ENCODE data around the gene STK38. TPM values are rescaled to one million over a fixed set of nuclear protein-coding genes. Genes with fewer than 3 reads are reported as not detected.
"Not testable (repeated sequence)": the region's sequence is repeated elsewhere in the genome, so short reads cannot be mapped to it uniquely, and the experiment has no call there.

The STK38 gene
- total RNA-seq, 1 donor from 2014 or later: 10.3 TPM

DNA sequence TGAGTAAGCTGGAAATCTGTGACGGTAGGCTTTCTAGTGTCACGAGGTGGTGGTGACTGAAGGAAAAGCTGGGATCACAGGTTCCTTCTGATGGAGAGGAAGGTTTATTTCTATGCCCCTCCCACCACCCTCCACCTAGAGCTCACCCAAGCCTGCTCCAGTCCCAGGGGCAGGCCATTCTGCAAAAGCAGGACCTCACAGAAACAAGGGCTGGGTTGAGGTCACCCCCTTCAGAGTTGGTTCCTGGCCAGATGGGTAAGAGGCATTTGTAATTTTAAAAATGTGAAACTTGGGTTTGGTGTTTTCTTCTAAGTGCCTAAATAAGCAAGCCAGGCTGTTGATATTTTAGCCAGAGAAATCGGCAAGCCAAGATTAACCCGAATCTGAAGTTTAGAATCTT is 57.9 kb downstream of the STK38 start:
- DNase-seq (ENCODE audit: low read depth, low spot score): no peak

GRCh38 chr6:36488221-36488620 is 59.1 kb downstream of the STK38 start:
- no peak for DNase-seq (ENCODE audit: low read depth, low spot score)

GRCh38 chr6:36487698-36488097 is 59.6 kb downstream of the STK38 start:
- DNase-seq (ENCODE audit: low read depth, low spot score): no peak

DNA sequence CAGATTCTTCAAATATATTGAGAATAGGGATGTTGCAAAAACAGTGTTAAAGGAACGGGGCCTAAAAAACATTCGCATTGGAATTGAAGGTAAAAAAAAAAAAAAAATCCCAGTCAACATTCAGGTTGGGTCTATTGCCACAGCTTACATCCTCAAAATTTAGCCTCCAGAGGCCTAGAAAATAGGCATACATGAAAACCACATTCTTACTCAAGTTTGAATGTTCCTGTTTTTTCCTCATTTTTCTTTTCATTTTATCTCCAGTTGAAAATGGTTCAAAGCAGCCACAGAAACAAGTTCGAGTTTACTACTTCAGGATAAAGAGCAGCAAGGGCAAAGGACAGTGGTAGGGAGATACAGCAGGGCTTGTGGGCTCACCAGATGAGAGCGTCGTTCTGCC is 62.5 kb downstream of the STK38 start:
- no peak for DNase-seq (ENCODE audit: low read depth, low spot score)

- DNase-seq (ENCODE audit: low read depth, low spot score): not testable (repeated sequence)
Observed at GRCh38 chr6:36483326-36483725, 64.0 kb downstream of the STK38 start.

- DNase-seq (ENCODE audit: low read depth, low spot score): no peak
Observed at GRCh38 chr6:36479256-36479655, 68.0 kb downstream of the STK38 start.

DNA sequence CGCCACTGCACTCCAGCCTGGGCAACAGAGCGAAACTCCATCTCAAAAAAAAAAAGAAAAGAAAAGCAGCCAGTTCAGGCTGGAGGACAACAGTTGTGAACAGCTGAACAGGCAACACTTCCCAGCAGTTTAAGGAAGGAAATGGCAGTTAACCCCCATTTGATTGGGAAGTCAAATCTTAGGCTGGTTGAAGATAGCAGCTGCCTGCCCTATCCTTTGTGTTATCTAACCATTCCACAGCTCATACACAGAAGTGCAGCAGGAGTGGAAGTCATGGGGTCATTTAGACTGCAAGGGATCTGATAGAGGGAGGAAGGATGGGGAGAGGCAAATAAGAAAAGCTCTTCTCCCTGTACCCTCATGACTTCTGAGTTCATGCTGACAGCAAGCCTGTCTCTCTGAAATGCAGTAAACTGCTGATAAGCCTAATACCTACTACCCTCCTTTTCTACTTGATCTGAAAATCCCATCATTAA is 69.2 kb downstream of the STK38 start:
- DNase-seq (ENCODE audit: low read depth, low spot score): no peak

GRCh38 chr6:36469946-36470345 is 77.3 kb downstream of the STK38 start:
- DNase-seq (ENCODE audit: low read depth, low spot score): no peak

GRCh38 chr6:36469148-36469661 is 78.1 kb downstream of the STK38 start:
- no peak for DNase-seq (ENCODE audit: low read depth, low spot score)

GRCh38 chr6:36467625-36468024 is 79.7 kb downstream of the STK38 start:
- DNase-seq (ENCODE audit: low read depth, low spot score): no peak

DNA sequence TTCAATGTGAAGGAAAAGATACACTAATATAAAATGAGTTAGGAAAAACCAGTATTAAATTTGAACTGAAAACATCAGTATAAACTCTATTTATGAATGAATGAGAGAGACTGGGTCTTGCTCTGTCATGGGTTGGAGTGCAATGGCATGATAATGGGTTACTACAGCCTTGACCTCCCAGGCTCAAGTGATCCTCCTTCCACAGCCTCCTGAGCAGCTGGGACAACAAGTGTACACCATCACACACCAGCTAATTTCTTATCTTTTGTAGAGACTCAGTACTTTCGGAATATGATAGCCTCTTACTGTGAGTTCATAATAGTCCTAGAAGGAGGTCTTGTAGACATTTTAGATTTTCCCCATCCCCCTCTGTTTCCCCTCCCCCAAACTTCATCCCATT is 83.0 kb downstream of the STK38 start:
- no peak for DNase-seq (ENCODE audit: low read depth, low spot score)

DNA sequence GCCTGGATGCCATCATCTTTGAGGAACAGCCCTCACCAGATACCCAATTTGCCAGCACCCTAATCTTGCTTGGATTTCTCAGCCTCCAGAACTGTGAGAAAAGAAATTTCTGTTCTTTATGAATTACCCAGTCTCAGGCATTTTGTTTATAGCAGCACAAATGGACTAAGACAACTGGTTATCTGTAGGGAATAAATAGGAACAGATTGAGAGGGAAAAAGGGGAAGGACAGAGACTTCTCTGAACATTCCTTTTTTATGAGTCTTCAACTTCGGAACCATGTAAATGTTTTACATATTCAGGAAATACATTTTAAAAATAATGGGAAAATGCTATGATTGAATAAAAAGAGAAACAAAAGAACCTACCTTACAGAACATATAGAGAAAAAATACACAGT is 83.6 kb downstream of the STK38 start:
- no peak for DNase-seq (ENCODE audit: low read depth, low spot score)

- DNase-seq (ENCODE audit: low read depth, low spot score): no peak
Observed at GRCh38 chr6:36461646-36462045, 85.6 kb downstream of the STK38 start.

DNA sequence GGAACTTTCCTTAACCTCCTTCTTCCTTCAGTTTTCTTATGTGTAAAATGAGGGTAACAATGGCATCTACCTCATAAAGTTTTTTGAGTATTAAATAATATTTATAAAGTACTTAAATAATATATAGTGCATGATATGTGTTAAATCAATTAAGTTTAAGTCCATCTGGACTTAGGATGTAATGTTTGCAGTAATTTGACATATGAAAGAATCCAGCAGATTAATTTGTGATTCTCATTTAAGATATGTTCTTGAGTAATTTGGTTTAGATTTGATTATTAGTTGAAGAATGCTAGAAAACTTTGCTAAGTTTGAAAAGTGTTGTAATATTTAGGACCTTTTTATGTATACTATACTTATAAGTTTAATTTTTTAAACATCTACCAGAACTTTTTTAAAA is 86.4 kb downstream of the STK38 start:
- DNase-seq (ENCODE audit: low read depth, low spot score): no peak

GRCh38 chr6:36459501-36459900 is 87.8 kb downstream of the STK38 start:
- no peak for DNase-seq (ENCODE audit: low read depth, low spot score)

- DNase-seq (ENCODE audit: low read depth, low spot score): no peak
Observed at GRCh38 chr6:36455486-36456027, 91.7 kb downstream of the STK38 start.

GRCh38 chr6:36452897-36453296 is 94.4 kb downstream of the STK38 start:
- DNase-seq (ENCODE audit: low read depth, low spot score): not testable (repeated sequence)

GRCh38 chr6:36449173-36449572 is 98.1 kb downstream of the STK38 start:
- DNase-seq (ENCODE audit: low read depth, low spot score): not testable (repeated sequence)

DNA sequence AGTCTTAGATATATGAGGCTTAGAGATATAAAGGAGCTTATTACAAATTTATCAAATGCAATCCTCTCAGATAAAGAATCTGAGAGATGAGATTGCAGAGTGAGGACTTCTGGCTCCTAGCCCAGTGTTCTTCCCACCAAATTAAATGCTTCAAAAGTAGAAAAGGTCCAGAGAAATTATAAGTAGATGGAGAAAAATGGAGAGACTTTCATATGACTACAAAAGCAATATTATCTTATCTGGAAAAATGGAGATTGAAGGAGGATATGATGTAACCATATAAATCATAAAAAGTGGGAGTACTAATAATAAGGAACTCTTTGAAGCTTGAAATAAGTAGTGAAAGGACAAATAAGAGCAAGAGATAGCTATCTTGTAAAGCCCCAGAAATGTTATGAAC is 101.7 kb downstream of the STK38 start:
- DNase-seq (ENCODE audit: low read depth, low spot score): no peak

DNA sequence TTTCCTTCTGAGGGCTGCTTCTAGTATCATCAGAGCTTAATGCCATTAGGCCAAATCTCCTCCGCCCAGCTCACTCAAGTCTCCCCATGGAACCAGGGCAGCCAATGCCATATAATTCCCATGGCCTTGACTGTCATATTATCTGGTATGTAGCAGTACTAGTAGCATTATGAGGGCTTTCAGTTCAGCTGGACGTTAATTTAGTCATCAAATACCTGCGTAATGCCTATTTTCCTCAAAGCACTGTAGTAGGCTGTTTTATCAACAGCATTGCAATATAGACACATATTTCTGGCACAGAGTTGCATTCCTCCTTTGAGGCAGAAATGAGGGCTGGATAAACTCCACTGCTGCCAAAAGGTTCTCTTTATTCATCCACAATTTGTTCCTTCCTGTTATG is 102.8 kb downstream of the STK38 start:
- DNase-seq (ENCODE audit: low read depth, low spot score): peak; percentile 54

Data from pulmonary artery endothelial cell (primary cell).